ENCODE results near the gene SPATA17. TPM values are rescaled to one million over a fixed set of nuclear protein-coding genes. Genes with fewer than 3 reads are reported as not detected.

The SPATA17 gene
- total and polyA plus RNA-seq, 10 of the 15 experiments (the other 5 are each of a cell fraction or from before 2014, with no cell fraction given) = 0.08 to 0.27 (median 0.11) TPM; not detected in 6

DNA sequence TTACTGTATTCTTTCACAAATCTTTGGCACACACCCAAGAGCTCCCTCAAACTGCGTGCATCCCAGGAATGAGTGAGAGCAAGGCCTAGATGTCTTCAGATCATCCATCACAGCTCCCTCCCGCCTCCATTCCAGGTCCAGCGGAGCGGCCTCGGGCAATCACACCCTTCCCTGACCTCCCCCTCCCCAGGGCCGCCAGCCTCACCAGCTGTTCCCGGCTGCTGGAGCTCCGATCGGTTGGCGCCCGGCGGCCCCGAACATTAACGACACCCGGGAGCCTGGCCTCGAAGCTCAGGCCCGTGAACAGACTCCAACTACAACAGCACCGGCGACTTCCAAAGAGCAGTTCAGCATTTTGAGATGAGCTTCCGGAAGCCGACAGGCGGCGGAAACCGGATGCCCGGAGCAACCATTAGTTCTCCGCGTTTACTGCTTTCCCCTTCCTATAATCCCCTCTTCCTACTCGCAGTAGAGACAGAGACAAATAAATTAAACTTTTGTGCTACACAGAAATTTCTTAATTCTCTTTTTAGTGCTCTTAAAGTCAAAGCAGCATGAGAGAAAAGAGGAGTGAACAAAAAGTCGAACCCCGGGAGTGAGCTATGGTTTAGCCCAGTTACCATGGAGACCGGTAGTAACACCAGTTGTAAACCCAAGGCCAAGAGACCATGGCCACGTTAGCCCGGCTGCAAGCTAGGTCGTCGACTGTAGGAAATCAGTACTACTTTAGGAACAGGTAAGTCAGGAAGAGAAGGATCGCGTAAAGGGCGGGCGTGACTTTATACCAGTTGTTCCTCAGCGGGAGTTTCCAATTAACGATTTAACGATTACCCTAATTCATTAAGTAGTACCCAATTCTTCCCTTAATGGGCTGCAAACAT, at the start of gene SPATA17, which contains the start of gene GPATCH2 (continued):
- TF ChIP-seq, protein P1, sequence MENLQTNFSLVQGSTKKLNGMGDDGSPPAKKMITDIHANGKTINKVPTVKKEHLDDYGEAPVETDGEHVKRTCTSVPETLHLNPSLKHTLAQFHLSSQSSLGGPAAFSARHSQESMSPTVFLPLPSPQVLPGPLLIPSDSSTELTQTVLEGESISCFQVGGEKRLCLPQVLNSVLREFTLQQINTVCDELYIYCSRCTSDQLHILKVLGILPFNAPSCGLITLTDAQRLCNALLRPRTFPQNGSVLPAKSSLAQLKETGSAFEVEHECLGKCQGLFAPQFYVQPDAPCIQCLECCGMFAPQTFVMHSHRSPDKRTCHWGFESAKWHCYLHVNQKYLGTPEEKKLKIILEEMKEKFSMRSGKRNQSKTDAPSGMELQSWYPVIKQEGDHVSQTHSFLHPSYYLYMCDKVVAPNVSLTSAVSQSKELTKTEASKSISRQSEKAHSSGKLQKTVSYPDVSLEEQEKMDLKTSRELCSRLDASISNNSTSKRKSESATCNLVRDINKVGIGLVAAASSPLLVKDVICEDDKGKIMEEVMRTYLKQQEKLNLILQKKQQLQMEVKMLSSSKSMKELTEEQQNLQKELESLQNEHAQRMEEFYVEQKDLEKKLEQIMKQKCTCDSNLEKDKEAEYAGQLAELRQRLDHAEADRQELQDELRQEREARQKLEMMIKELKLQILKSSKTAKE (IDR thresholded peaks at IDR 0.05; ENCODE audit: low read depth, poor library complexity, severe bottlenecking) = peak; percentile 97
- TF ChIP-seq BHLHE40 (IDR thresholded peaks at IDR 0.05; ENCODE audit: borderline replicate concordance in 1 of 2, low read depth in 2 of 2, low read length in 1 of 2) (peak; percentile 96 to 98), ZNF622 (IDR thresholded peaks at IDR 0.05) (no peak), FOXM1 (IDR thresholded peaks at IDR 0.05; ENCODE audit: low read depth, low read length) (peak; percentile 70; the same call in 1 of the 2 replicates), CHD1 (IDR thresholded peaks at IDR 0.05; ENCODE audit: low read depth, low read length) (peak; percentile 98), NBN (IDR thresholded peaks at IDR 0.05) (peak; percentile 65), ZNF24 (IDR thresholded peaks at IDR 0.05) (no peak), SIN3A (IDR thresholded peaks at IDR 0.05; ENCODE audit: low read depth, low read length) (peak; percentile 70; the same call in 1 of the 2 replicates), SMARCA5 (IDR thresholded peaks at IDR 0.05) (peak; percentile 92), ZBED1 (IDR thresholded peaks at IDR 0.05; ENCODE audit: borderline replicate concordance) (no peak), MEF2B (IDR thresholded peaks at IDR 0.05; ENCODE audit: partially characterized antibody, poor library complexity, severe bottlenecking) (peak; percentile 54), CREM (IDR thresholded peaks at IDR 0.05; ENCODE audit: low read depth) (peak; percentile 31; the same call in 1 of the 2 replicates), SIX5 (IDR thresholded peaks at IDR 0.05; ENCODE audit: low read depth, low read length, severe bottlenecking) (peak; percentile 62), MTA2 (IDR thresholded peaks at IDR 0.05; ENCODE audit: low read depth) (peak; percentile 32; the same call in 1 of the 2 replicates), NFXL1 (IDR thresholded peaks at IDR 0.05; ENCODE audit: borderline replicate concordance) (peak; percentile 86; the same call in 1 of the 2 replicates), SREBF2 (IDR thresholded peaks at IDR 0.05; ENCODE audit: low read length) (no peak), YY1 (IDR thresholded peaks at IDR 0.05; ENCODE audit: low read depth, low read length) (peak; percentile 55)
- TF ChIP-seq, protein P2, sequence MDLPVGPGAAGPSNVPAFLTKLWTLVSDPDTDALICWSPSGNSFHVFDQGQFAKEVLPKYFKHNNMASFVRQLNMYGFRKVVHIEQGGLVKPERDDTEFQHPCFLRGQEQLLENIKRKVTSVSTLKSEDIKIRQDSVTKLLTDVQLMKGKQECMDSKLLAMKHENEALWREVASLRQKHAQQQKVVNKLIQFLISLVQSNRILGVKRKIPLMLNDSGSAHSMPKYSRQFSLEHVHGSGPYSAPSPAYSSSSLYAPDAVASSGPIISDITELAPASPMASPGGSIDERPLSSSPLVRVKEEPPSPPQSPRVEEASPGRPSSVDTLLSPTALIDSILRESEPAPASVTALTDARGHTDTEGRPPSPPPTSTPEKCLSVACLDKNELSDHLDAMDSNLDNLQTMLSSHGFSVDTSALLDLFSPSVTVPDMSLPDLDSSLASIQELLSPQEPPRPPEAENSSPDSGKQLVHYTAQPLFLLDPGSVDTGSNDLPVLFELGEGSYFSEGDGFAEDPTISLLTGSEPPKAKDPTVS (IDR thresholded peaks at IDR 0.05; ENCODE audit: low read depth, low read length) = 0 out of 2 replicates have a peak, but pooled peaks have one; percentile 15
- TF ChIP-seq, protein P3, sequence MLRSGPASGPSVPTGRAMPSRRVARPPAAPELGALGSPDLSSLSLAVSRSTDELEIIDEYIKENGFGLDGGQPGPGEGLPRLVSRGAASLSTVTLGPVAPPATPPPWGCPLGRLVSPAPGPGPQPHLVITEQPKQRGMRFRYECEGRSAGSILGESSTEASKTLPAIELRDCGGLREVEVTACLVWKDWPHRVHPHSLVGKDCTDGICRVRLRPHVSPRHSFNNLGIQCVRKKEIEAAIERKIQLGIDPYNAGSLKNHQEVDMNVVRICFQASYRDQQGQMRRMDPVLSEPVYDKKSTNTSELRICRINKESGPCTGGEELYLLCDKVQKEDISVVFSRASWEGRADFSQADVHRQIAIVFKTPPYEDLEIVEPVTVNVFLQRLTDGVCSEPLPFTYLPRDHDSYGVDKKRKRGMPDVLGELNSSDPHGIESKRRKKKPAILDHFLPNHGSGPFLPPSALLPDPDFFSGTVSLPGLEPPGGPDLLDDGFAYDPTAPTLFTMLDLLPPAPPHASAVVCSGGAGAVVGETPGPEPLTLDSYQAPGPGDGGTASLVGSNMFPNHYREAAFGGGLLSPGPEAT (IDR thresholded peaks at IDR 0.05; ENCODE audit: low read depth) = peak; percentile 70
- TF ChIP-seq, protein P4, sequence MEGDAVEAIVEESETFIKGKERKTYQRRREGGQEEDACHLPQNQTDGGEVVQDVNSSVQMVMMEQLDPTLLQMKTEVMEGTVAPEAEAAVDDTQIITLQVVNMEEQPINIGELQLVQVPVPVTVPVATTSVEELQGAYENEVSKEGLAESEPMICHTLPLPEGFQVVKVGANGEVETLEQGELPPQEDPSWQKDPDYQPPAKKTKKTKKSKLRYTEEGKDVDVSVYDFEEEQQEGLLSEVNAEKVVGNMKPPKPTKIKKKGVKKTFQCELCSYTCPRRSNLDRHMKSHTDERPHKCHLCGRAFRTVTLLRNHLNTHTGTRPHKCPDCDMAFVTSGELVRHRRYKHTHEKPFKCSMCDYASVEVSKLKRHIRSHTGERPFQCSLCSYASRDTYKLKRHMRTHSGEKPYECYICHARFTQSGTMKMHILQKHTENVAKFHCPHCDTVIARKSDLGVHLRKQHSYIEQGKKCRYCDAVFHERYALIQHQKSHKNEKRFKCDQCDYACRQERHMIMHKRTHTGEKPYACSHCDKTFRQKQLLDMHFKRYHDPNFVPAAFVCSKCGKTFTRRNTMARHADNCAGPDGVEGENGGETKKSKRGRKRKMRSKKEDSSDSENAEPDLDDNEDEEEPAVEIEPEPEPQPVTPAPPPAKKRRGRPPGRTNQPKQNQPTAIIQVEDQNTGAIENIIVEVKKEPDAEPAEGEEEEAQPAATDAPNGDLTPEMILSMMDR (IDR thresholded peaks at IDR 0.05 in 2 of 3, conservative IDR thresholded peaks at IDR 0.05 in 1 of 3; ENCODE audit: control insufficient read depth in 2 of 3, extremely low read depth in 1 of 3, insufficient read depth in 1 of 3, low read depth in 3 of 3, low read length in 3 of 3) = 0 out of 6 replicates have a peak, but pooled peaks of 2 of the 3 experiments have one; percentile 6 to 16

Data from GM12878 (cell line).